GM23338 (cell line): ENCODE data around the gene ABCC10. TPM values are rescaled to one million over a fixed set of nuclear protein-coding genes. Genes with fewer than 3 reads are reported as not detected.

Experiments
- ATAC-seq: fragments of 200-7000 bp; cut with Tn5 transposase; 3 replicates; pipeline ENCODE4 v1.9.1; 2020
- DNase-seq: peaks from one replicate; pipeline ENCODE4 v3.0.0-alpha.2; 2015; ENCODE audit warnings: low spot score
- H2AFZ ChIP-seq: fragments of 200-600 bp; sonication (generic); 2 replicates; pipeline ENCODE4 v1.8.0; 2016; ENCODE audit warnings: antibody characterized with exemption, mild to moderate bottlenecking, moderate library complexity
- H3F3A ChIP-seq: fragments of 200-600 bp; sonication (generic); replicated peaks from 2 replicates; pipeline ENCODE4 v1.8.0; 2017; ENCODE audit warnings: antibody characterized with exemption, mixed run types, low read depth
- H3K27ac ChIP-seq: fragments of 200-600 bp; sonication (generic); 2 replicates; pipeline ENCODE4 v1.6.1; 2016; ENCODE audit warnings: low read depth
- H3K27me3 ChIP-seq: fragments of 200-600 bp; sonication (generic); 2 replicates; pipeline ENCODE4 v1.8.0; 2016; ENCODE audit warnings: mild to moderate bottlenecking, mixed run types, moderate library complexity; ENCODE audit not compliant: insufficient read depth
- H3K36me3 ChIP-seq: fragments of 200-600 bp; sonication (generic); 2 replicates; pipeline ENCODE4 v1.8.0; 2016; ENCODE audit warnings: mild to moderate bottlenecking; ENCODE audit not compliant: insufficient read depth
- H3K4me1 ChIP-seq: fragments of 200-600 bp; sonication (generic); 2 replicates; pipeline ENCODE4 v1.8.0; 2016; ENCODE audit warnings: mild to moderate bottlenecking, moderate library complexity; ENCODE audit not compliant: insufficient read depth
- H3K4me2 ChIP-seq: fragments of 200-600 bp; sonication (generic); 2 replicates; pipeline ENCODE4 v1.7.1; 2017; ENCODE audit warnings: mixed run types
- H3K4me3 ChIP-seq: fragments of 200-600 bp; sonication (generic); 2 replicates; pipeline ENCODE4 v1.6.1; 2016; ENCODE audit warnings: mixed run types
- H3K79me2 ChIP-seq: fragments of 200-600 bp; sonication (generic); replicated peaks from 2 replicates; pipeline ENCODE4 v1.8.0; 2017; ENCODE audit warnings: mild to moderate bottlenecking; ENCODE audit not compliant: insufficient read depth
- H3K9me2 ChIP-seq: fragments of 200-600 bp; sonication (generic); 2 replicates; pipeline ENCODE4 v1.8.0; 2017; ENCODE audit not compliant: insufficient read depth
- H4K20me1 ChIP-seq: fragments of 200-600 bp; sonication (generic); replicated peaks from 2 replicates; pipeline ENCODE4 v1.8.0; 2017; ENCODE audit warnings: mild to moderate bottlenecking; ENCODE audit not compliant: insufficient read depth
- H3K27ac Mint-ChIP-seq: 2 replicates; pipeline ENCODE4 v1.8.0; 2020; ENCODE audit warnings: inconsistent platforms, mild to moderate bottlenecking, moderate library complexity, mixed read lengths
- H3K27me3 Mint-ChIP-seq: 3 replicates; pipeline ENCODE4 v1.8.0; 2022; ENCODE audit warnings: low read depth, mild to moderate bottlenecking, moderate library complexity, mixed read lengths, inconsistent platforms; ENCODE audit not compliant: insufficient read depth, poor library complexity
- H3K36me3 Mint-ChIP-seq: 3 replicates; pipeline ENCODE4 v1.8.0; 2021; ENCODE audit warnings: low read depth, mild to moderate bottlenecking, inconsistent platforms, moderate library complexity, mixed read lengths
- H3K4me1 Mint-ChIP-seq: 3 replicates; pipeline ENCODE4 v1.8.0; 2020; ENCODE audit warnings: mild to moderate bottlenecking, inconsistent platforms, mixed read lengths
- H3K4me3 Mint-ChIP-seq: 3 replicates; pipeline ENCODE4 v1.8.0; 2021; ENCODE audit warnings: moderate library complexity, mild to moderate bottlenecking, inconsistent platforms, mixed read lengths
- H3K9me3 Mint-ChIP-seq: 3 replicates; pipeline ENCODE4 v1.8.0; 2020; ENCODE audit warnings: moderate library complexity, mild to moderate bottlenecking, inconsistent platforms, mixed read lengths
- CREB1 ChIP-seq: fragments of 250-450 bp; sonication (Bioruptor Pico); IDR thresholded peaks from 2 replicates; pipeline ENCODE4 v1.5.0; 2020; ENCODE audit warnings: low read depth, mild to moderate bottlenecking, moderate library complexity
- CTCF ChIP-seq, 2 experiments: fragments of 200-600 bp in 1 of 2; sonication (generic) in 1 of 2; conservative IDR thresholded peaks; 2 replicates each; pipeline versions ENCODE4 v1.5.1 to v1.6.1; 2016 to 2017; ENCODE audit warnings: antibody characterized with exemption in 2 of 2, low read depth in 2 of 2, mild to moderate bottlenecking in 2 of 2, moderate library complexity in 1 of 2
- ETS1 ChIP-seq: IDR thresholded peaks from 2 replicates; pipeline ENCODE4 v1.6.1; 2016; ENCODE audit warnings: antibody characterized with exemption
- EZH2 ChIP-seq: fragments of 200-600 bp; sonication (generic); IDR thresholded peaks from one replicate; pipeline ENCODE4 v1.8.0; 2017; ENCODE audit warnings: antibody characterized with exemption, mild to moderate bottlenecking, low read depth; ENCODE audit not compliant: unreplicated experiment
- EZH2phosphoT487 ChIP-seq: fragments of 200-600 bp; sonication (generic); IDR thresholded peaks from one replicate; pipeline ENCODE4 v1.8.1; 2018; ENCODE audit warnings: antibody characterized with exemption; ENCODE audit not compliant: unreplicated experiment
- JUNB ChIP-seq: IDR thresholded peaks from one replicate; pipeline ENCODE4 v1.6.1; 2016; ENCODE audit warnings: antibody characterized with exemption; ENCODE audit not compliant: unreplicated experiment
- NANOG ChIP-seq: IDR thresholded peaks from 2 replicates; pipeline ENCODE4 v1.6.1; 2016; ENCODE audit warnings: antibody characterized with exemption, borderline replicate concordance
- POLR2AphosphoS5 ChIP-seq: IDR thresholded peaks from 2 replicates; pipeline ENCODE4 v1.6.1; 2016; ENCODE audit warnings: antibody characterized with exemption, low read depth
- REST ChIP-seq: IDR thresholded peaks from one replicate; pipeline ENCODE4 v1.6.1; 2018; ENCODE audit warnings: antibody characterized with exemption; ENCODE audit not compliant: unreplicated experiment
- STAT1 ChIP-seq: IDR thresholded peaks from one replicate; pipeline ENCODE4 v1.6.1; 2016; ENCODE audit warnings: antibody characterized with exemption; ENCODE audit not compliant: unreplicated experiment
- ZNF114 ChIP-seq: fragments of 250-450 bp; sonication (Bioruptor Pico); IDR thresholded peaks from 2 replicates; pipeline ENCODE4 v1.5.0; 2020; ENCODE audit warnings: mild to moderate bottlenecking, moderate library complexity
- polyA plus RNA-seq: library from polyadenylated mRNA; unstranded; fragments of >200 nt; fragmentation: Nextera tagmentation; extraction: Ambion mirVana; gene quantifications from 2 replicates; pipeline ENCODE4 v1.2.1, GENCODE V29; 2016
- total RNA-seq: library from RNA; depleted of rRNA; stranded (reverse); fragments of >200 nt; shearing (Covaris generic); gene quantifications from 2 replicates; pipeline ENCODE4 v1.2.3, GENCODE V29; 2014

Gene ABCC10
- total and polyA plus RNA-seq, 2 experiments from 2014 or later: 16.9 to 17.5 TPM

GRCh38 chr6:43494321-43494720, 67.0 kb downstream of the ABCC10 start (continued):
- no peak for TF ChIP-seq CREB1
- no peak for TF ChIP-seq NANOG
- no peak for TF ChIP-seq REST
- no peak for TF ChIP-seq CTCF (conservative IDR thresholded peaks at IDR 0.05; ENCODE audit: low read depth in 2 of 2)
- TF ChIP-seq JUNB: no peak
- TF ChIP-seq ETS1: no peak
- TF ChIP-seq POLR2AphosphoS5: no peak
- no peak for TF ChIP-seq EZH2phosphoT487
- no peak for TF ChIP-seq ZNF114 (CRISPR knock-in tag)
- no peak for TF ChIP-seq STAT1

- Histone ChIP-seq H3K4me2 (no peak overlapping the region), H3K4me3 (no peak overlapping the region), H3K79me2 (peaks cover 31% of the 10 kb centered on the region), H3F3A (no peaks in the 10 kb centered on the region), H3K27ac (no peak overlapping the region), H3K9me2 (no peaks in the 10 kb centered on the region), H2AFZ (no peak overlapping the region), H4K20me1 (peaks cover 8% of the 10 kb centered on the region), H3K36me3 (peaks cover 2% of the 10 kb centered on the region; the same call in 1 of the 2 replicates), H3K27me3 (no peaks in the 10 kb centered on the region), H3K4me1 (peaks cover 16% of the 10 kb centered on the region)
- Mint-ChIP-seq H3K9me3 (no peaks in the 10 kb centered on the region), H3K36me3 (peaks cover 19% of the 10 kb centered on the region), H3K4me3 (no peak overlapping the region), H3K27ac (no peak overlapping the region), H3K4me1 (peaks cover 34% of the 10 kb centered on the region), H3K27me3 (peaks cover 6% of the 10 kb centered on the region)
- no peak for DNase-seq
- ATAC-seq: no peak
- no peak for TF ChIP-seq NANOG
- no peak for TF ChIP-seq ETS1
- TF ChIP-seq CTCF (conservative IDR thresholded peaks at IDR 0.05; ENCODE audit: low read depth in 2 of 2): no peak
- no peak for TF ChIP-seq REST
- TF ChIP-seq EZH2: no peak
These were observed 67.4 kb downstream of the ABCC10 start for GRCh38 chr6:43494766-43495165.
